ENCODE data around the gene UBASH3B.

The UBASH3B gene

GRCh38 chr11:122679466-122679865 is 23.9 kb downstream of the UBASH3B start:
- DNase-seq, result no peak

GRCh38 chr11:122681070-122681469 is 25.5 kb downstream of the UBASH3B start:
- no peak for DNase-seq

- no peak for DNase-seq
Observed at GRCh38 chr11:122681735-122682134, 26.2 kb downstream of the UBASH3B start.

GRCh38 chr11:122682464-122682863 is 26.9 kb downstream of the UBASH3B start:
- DNase-seq, result no peak

- DNase-seq, result no peak
Observed at GRCh38 chr11:122685041-122685440, 29.5 kb downstream of the UBASH3B start.

- no peak for DNase-seq
Observed at GRCh38 chr11:122686111-122686510, 30.6 kb downstream of the UBASH3B start.

- DNase-seq, result no peak
Observed at GRCh38 chr11:122690384-122690783, 34.9 kb downstream of the UBASH3B start.

- DNase-seq, result no peak
Observed at GRCh38 chr11:122690801-122691548, 35.5 kb downstream of the UBASH3B start.

GRCh38 chr11:122691549-122692150 is 36.1 kb downstream of the UBASH3B start:
- DNase-seq, result no peak

GRCh38 chr11:122692444-122692843 is 36.9 kb downstream of the UBASH3B start:
- no peak for DNase-seq

GRCh38 chr11:122695076-122695615 is 39.6 kb downstream of the UBASH3B start:
- DNase-seq, result no peak

- DNase-seq, result no peak
Observed at GRCh38 chr11:122696662-122697061, 41.1 kb downstream of the UBASH3B start.

- DNase-seq, result peak; percentile 94
Observed at GRCh38 chr11:122697636-122698167, 42.2 kb downstream of the UBASH3B start.

- no peak for DNase-seq
Observed at GRCh38 chr11:122698392-122698791, 42.9 kb downstream of the UBASH3B start.

GRCh38 chr11:122700666-122701065 is 45.1 kb downstream of the UBASH3B start:
- DNase-seq, result no peak

GRCh38 chr11:122701143-122701542 is 45.6 kb downstream of the UBASH3B start:
- no peak for DNase-seq

- DNase-seq, result no peak
Observed at GRCh38 chr11:122703541-122704272, 48.2 kb downstream of the UBASH3B start.

GRCh38 chr11:122705396-122705795 is 49.9 kb downstream of the UBASH3B start:
- no peak for DNase-seq

GRCh38 chr11:122706291-122707088 is 51.0 kb downstream of the UBASH3B start:
- no peak for DNase-seq

- no peak for DNase-seq
Observed at GRCh38 chr11:122707111-122707510, 51.6 kb downstream of the UBASH3B start.

- DNase-seq, result no peak
Observed at GRCh38 chr11:122707901-122708300, 52.4 kb downstream of the UBASH3B start.

GRCh38 chr11:122709039-122709760 is 53.7 kb downstream of the UBASH3B start:
- DNase-seq, result no peak

All from NCI-H526 treated with DMSO at 0.1 percent for 48 hours (cell line).